ENCODE results near the gene MOK. TPM values are rescaled to one million over a fixed set of nuclear protein-coding genes. Genes with fewer than 3 reads are reported as not detected.

MOK gene
- total RNA-seq, 1 donor from 2014 or later: 10.8 TPM

Other genes starting within 250 kb of the MOK start
- gene HSP90AA1, start 218.1 kb downstream of the MOK start, total RNA-seq: 483 TPM
- gene WDR20, start 165.3 kb downstream of the MOK start, total RNA-seq: 19.2 TPM
- 7.8 TPM for gene ZNF839, start 14.6 kb upstream of the MOK start, total RNA-seq
- 36.0 TPM for gene CINP, start 57.7 kb upstream of the MOK start, total RNA-seq
- 21.3 TPM for gene TECPR2, start 57.8 kb upstream of the MOK start, total RNA-seq
- gene ANKRD9, start 204.6 kb upstream of the MOK start, total RNA-seq: 159 TPM

Measured in Right ventricle myocardium superior (tissue), 1 donor.